Activated CD8-positive, alpha-beta memory T cell treated with anti-CD3 and anti-CD28 coated beads, Interleukin-2, amount 10 ng/mL, durations not matched to agents 7 days and 5 days (primary cell): ENCODE measurements around the gene KIF26B. TPM values are rescaled to one million over a fixed set of nuclear protein-coding genes. Genes with fewer than 3 reads are reported as not detected.

Source experiments
- ATAC-seq: fragments of 150-1000 bp; cut with Tn5 transposase; one replicate; pipeline ENCODE4 v1.10.0; 2021; ENCODE audit warnings: moderate library complexity
- CTCF ChIA-PET: fragments of 350-600 bp; sonication (Branson Sonifier 250); formaldehyde crosslinking; loops from one replicate; lab custom pipeline; 2021; ENCODE audit warnings: antibody characterized with exemption; lab: Charles Lee
- DNase-seq: peaks from one replicate; pipeline ENCODE4 v3.0.0-alpha.2; 2020
- H3K27ac Mint-ChIP-seq: one replicate; pipeline ENCODE4 v1.8.0; 2021; ENCODE audit warnings: mild to moderate bottlenecking, mixed read lengths
- H3K27me3 Mint-ChIP-seq: one replicate; pipeline ENCODE4 v1.8.0; 2021; ENCODE audit warnings: mixed read lengths
- H3K36me3 Mint-ChIP-seq: one replicate; pipeline ENCODE4 v1.8.0; 2021; ENCODE audit warnings: mild to moderate bottlenecking, mixed read lengths
- H3K4me1 Mint-ChIP-seq: one replicate; pipeline ENCODE4 v1.8.0; 2021; ENCODE audit warnings: mixed read lengths
- H3K4me3 Mint-ChIP-seq: one replicate; pipeline ENCODE4 v1.8.0; 2021; ENCODE audit warnings: mild to moderate bottlenecking, moderate library complexity, mixed read lengths
- H3K9me3 Mint-ChIP-seq: one replicate; pipeline ENCODE4 v1.8.0; 2022; ENCODE audit warnings: low read depth, mixed read lengths
- total RNA-seq, 2 experiments: library from RNA; stranded (reverse); gene quantifications; one replicate each; pipeline ENCODE4 v1.2.3, GENCODE V29; 2021

The KIF26B gene
- total RNA-seq, 2 experiments from 2014 or later = 0.28 TPM; not detected in 1

DNA sequence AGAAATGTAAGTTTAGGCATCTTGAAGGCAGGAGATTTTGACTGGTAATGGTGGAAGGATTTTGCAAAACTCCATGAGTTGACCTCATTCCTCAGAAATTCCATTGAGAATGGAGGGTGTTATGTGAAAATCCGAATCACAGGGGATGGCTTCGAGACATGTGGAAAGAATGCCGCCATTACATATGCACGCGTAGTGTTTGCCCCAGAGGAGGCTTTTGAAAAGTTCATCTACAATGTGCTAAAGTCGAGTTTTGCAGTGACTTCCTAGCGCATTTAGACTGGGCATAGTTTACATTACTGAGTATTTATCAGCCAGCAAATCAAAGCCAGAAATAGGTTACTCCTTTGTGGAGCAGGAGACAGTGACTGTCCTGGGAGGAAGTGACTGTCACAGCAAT is 307.4 kb downstream of the KIF26B start:
- DNase-seq (no peak), ATAC-seq (no peak)
- Mint-ChIP-seq H3K27me3 (no peaks in the 10 kb centered on the region), H3K27ac (no peak overlapping the region), H3K36me3 (no peaks in the 10 kb centered on the region), H3K4me3 (no peak overlapping the region), H3K4me1 (no peaks in the 10 kb centered on the region), H3K9me3 (no peaks in the 10 kb centered on the region)
- CTCF ChIA-PET = no interaction called here

DNA sequence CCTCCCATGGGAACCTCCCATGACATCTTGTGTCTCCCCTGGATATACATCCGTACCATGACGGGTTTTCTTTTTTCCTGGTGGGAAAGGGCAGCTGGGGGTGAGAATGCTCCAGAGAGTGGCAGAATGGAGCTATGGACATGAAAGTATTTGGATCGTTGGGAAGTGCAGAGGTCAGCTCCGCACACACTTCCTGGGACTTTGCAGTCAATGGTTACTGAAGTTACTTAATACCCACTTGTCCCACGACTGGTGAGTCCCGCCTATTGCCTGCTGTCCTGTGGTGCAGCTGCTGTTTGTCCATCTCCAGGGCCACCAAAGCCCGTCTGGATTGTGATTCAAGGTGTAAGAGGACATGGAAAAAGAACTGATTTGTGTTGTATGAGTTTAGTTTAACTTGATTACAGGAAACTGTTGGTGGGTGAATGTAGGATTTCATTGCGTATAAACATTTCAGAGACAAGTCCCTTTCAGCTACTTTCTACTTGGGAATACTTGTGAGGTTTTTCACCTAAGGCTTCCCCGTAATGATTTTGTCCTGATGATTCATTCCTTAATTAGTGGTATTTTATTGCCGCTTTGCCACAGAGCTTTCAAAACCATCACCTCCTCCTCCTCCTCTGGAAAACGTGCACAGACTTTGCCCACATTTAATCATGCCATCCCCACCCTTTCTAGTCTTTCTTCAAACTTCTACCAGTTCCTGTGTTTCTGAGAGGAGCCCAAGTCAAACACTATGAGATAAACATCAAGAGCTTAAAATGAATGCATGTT is 308.8 kb downstream of the KIF26B start:
- H3K27ac Mint-ChIP-seq = no peak overlapping the region
- no peaks in the 10 kb centered on the region for H3K36me3 Mint-ChIP-seq
- ATAC-seq = no peak
- H3K9me3 Mint-ChIP-seq = no peaks in the 10 kb centered on the region
- H3K4me1 Mint-ChIP-seq = no peaks in the 10 kb centered on the region
- CTCF ChIA-PET = no interaction called here
- no peak overlapping the region for H3K4me3 Mint-ChIP-seq
- no peak for DNase-seq
- H3K27me3 Mint-ChIP-seq = no peaks in the 10 kb centered on the region

- H3K36me3 Mint-ChIP-seq = no peaks in the 10 kb centered on the region
- ATAC-seq = no peak
- H3K27ac Mint-ChIP-seq = no peak overlapping the region
- DNase-seq = no peak
- no peaks in the 10 kb centered on the region for H3K9me3 Mint-ChIP-seq
- H3K4me3 Mint-ChIP-seq = no peak overlapping the region
- no peaks in the 10 kb centered on the region for H3K27me3 Mint-ChIP-seq
- CTCF ChIA-PET = no interaction called here
- no peaks in the 10 kb centered on the region for H3K4me1 Mint-ChIP-seq
These were observed 309.5 kb downstream of the KIF26B start for GRCh38 chr1:245464290-245464689.

DNA sequence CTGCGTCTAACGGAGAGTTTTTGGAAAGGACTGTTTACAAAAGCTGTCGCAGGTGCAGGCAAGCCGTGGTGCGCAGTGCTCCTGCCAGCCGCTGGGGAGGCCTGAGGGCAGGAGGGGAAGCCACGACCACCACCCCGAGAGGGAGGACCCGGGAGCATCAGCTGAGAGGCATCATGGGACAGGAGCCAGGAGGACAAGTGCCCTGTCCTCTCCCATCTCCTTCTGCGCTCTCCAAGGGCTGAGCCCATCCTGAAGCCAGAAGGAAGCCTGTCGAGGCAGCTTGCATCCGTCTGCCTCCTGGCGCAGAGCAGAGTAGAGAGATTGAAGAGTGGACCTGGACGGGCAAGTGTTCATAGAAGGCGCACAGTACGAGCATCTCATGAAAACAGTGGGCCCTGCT is 310.9 kb downstream of the KIF26B start:
- no peaks in the 10 kb centered on the region for H3K9me3 Mint-ChIP-seq

DNA sequence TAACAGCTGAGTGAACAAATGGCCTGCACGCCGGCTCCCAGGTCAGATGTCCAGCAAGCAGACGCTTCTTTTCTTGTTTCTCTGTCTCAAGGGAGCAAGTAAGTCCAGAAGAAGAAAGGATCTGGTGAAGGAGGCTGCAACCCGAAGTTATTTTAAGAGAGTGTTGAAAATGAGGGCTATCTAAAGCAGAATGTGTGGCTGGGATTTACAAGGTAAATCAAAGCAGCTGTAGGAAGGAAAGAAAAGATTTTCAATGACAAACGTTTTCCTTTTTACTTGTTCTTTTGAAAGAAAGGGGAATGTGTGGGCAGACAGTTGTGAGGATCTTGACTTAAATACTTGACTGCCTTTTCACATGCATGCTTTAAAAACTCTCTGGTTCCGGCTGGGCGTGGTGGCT is 311.5 kb downstream of the KIF26B start:
- ATAC-seq = no peak
- Mint-ChIP-seq H3K9me3 (no peaks in the 10 kb centered on the region), H3K27ac (no peak overlapping the region), H3K4me1 (no peaks in the 10 kb centered on the region), H3K4me3 (no peak overlapping the region), H3K27me3 (no peaks in the 10 kb centered on the region), H3K36me3 (no peaks in the 10 kb centered on the region)
- CTCF ChIA-PET = no interaction called here
- DNase-seq = no peak

More for the DNA sequence above, 310.9 kb downstream of the KIF26B start:
- Mint-ChIP-seq H3K4me1 (no peaks in the 10 kb centered on the region), H3K4me3 (no peak overlapping the region), H3K27ac (no peak overlapping the region), H3K36me3 (no peaks in the 10 kb centered on the region), H3K27me3 (no peaks in the 10 kb centered on the region)
- DNase-seq (no peak), ATAC-seq (no peak)
- CTCF ChIA-PET = no interaction called here

DNA sequence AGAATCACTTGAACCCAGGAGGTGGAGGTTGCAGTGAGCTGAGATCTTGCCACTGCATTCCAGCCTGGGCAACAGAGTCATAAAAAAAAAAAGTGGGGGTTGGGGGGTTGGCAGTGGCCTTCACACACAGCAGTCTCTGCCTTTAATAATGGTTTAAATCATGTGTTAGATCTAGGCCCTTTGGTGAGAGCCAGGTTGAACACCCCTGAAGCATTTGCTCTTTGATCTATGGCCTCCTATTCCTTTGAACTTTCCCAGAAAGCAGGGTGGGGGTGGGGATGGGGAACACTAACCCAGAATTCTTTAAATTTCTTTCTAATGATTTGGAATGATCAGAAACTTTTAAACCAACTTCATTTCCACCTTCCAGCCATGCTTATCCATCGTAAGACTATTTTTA is 313.0 kb downstream of the KIF26B start:
- H3K9me3 Mint-ChIP-seq = no peaks in the 10 kb centered on the region
- no peaks in the 10 kb centered on the region for H3K4me1 Mint-ChIP-seq
- DNase-seq (no peak), ATAC-seq (no peak)
- H3K27ac Mint-ChIP-seq = no peak overlapping the region
- CTCF ChIA-PET = no interaction called here
- no peaks in the 10 kb centered on the region for H3K36me3 Mint-ChIP-seq
- no peak overlapping the region for H3K4me3 Mint-ChIP-seq
- no peaks in the 10 kb centered on the region for H3K27me3 Mint-ChIP-seq

- Mint-ChIP-seq H3K4me1 (no peaks in the 10 kb centered on the region), H3K36me3 (no peaks in the 10 kb centered on the region), H3K27me3 (no peaks in the 10 kb centered on the region), H3K27ac (no peak overlapping the region), H3K4me3 (no peak overlapping the region), H3K9me3 (no peaks in the 10 kb centered on the region)
- CTCF ChIA-PET = no interaction called here
- no peak for ATAC-seq
- no peak for DNase-seq
These were observed 314.2 kb downstream of the KIF26B start for GRCh38 chr1:245469006-245469405.

- DNase-seq (no peak), ATAC-seq (no peak)
- Mint-ChIP-seq H3K27me3 (no peaks in the 10 kb centered on the region), H3K9me3 (no peaks in the 10 kb centered on the region), H3K27ac (no peak overlapping the region), H3K4me3 (no peak overlapping the region), H3K36me3 (no peaks in the 10 kb centered on the region), H3K4me1 (no peaks in the 10 kb centered on the region)
- CTCF ChIA-PET = no interaction called here
These were observed 314.9 kb downstream of the KIF26B start for GRCh38 chr1:245469734-245470133.

- Mint-ChIP-seq H3K27ac (no peak overlapping the region), H3K4me3 (no peak overlapping the region), H3K36me3 (no peaks in the 10 kb centered on the region), H3K4me1 (no peaks in the 10 kb centered on the region), H3K27me3 (no peaks in the 10 kb centered on the region), H3K9me3 (no peaks in the 10 kb centered on the region)
- CTCF ChIA-PET = no interaction called here
- DNase-seq (no peak), ATAC-seq (no peak)
These were observed 320.3 kb downstream of the KIF26B start for GRCh38 chr1:245475126-245475525.

GRCh38 chr1:245475961-245476516 is 321.3 kb downstream of the KIF26B start:
- Mint-ChIP-seq H3K9me3 (no peaks in the 10 kb centered on the region), H3K4me1 (no peaks in the 10 kb centered on the region), H3K4me3 (no peak overlapping the region), H3K27me3 (no peaks in the 10 kb centered on the region), H3K27ac (no peak overlapping the region), H3K36me3 (no peaks in the 10 kb centered on the region)
- ATAC-seq = no peak
- CTCF ChIA-PET = no interaction called here
- no peak for DNase-seq

- DNase-seq (no peak), ATAC-seq (no peak)
- no peaks in the 10 kb centered on the region for H3K27me3 Mint-ChIP-seq
- H3K4me1 Mint-ChIP-seq = no peaks in the 10 kb centered on the region
- no peak overlapping the region for H3K27ac Mint-ChIP-seq
- H3K36me3 Mint-ChIP-seq = no peaks in the 10 kb centered on the region
- H3K4me3 Mint-ChIP-seq = no peak overlapping the region
- CTCF ChIA-PET = no interaction called here
- H3K9me3 Mint-ChIP-seq = no peaks in the 10 kb centered on the region
These were observed 323.2 kb downstream of the KIF26B start for GRCh38 chr1:245477941-245478340.

DNA sequence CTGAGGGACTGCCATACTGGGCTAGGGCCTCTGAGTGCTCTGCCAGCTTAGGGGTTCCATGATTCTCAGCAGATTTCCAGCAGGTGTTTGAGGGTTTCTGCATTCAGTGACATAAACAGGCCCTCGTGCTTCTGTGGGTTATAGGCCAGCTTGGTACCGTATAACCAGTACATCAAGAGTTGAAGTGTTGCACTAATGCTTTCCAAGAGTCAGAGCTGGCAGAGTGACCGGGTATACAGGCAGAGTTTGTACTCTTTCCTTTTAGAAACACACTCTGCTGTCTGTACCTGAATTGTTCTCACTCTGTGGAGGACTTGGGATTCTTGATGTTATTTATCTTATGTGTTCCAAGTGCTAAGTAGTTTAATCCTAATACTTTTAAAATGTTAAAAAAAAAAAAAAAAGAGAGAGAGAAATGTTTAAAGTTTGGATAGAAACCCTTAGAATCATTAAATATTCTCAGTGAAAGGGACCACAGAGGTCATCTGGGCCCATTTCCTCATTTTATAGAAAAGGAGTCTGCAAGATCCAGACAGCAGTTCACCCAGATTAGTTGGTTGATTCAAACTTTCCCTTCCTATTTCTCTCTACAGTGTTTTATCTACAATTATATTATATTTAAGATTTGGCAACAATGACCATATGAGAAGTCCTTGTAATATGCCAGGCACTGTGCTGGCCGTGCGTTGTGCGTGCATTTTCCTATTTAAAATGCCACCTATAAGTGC is 325.8 kb downstream of the KIF26B start:
- no peak for ATAC-seq
- CTCF ChIA-PET = no interaction called here
- Mint-ChIP-seq H3K4me1 (no peaks in the 10 kb centered on the region), H3K27ac (no peak overlapping the region), H3K36me3 (no peaks in the 10 kb centered on the region), H3K27me3 (no peaks in the 10 kb centered on the region), H3K9me3 (no peaks in the 10 kb centered on the region), H3K4me3 (no peak overlapping the region)
- DNase-seq = no peak

DNA sequence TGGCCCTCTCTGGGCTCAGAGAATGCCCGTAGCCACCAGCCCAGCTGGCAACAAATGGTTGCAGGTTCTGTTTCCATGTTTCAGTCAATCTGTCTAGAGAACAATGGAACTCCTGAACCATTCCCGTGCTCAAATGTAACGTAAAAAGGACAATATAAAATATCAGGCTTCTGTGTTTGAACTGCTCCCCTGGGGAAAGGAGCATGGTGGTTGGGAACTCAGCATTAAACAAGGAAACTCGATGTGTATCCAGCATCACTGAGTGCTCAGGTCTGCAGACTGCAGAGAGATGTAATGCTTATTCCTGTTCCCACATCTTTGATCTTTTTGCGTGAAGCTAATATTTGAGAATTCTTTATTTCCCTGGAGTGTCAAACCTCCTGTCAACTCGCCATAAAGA is 326.5 kb downstream of the KIF26B start:
- CTCF ChIA-PET = no interaction called here

DNA sequence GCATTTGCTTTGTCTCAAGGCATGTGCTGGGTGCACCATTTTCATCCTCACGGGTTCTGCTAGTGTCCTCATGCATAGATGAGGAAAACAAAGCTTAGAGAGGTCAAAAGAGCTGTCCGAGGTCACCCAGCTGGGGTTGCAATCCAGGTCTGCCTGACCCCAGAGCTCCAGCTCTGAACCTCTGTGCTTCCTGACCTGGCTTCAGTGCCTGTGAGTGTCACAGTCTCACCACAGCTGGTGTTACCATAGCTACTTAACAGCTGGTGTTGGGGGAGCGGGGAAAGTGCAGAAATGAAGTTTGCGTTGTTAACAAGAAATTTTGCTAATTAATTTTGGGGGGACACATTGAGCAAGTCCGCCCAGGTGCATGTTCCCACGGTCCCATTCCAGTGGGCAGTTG is 328.5 kb downstream of the KIF26B start:
- no peaks in the 10 kb centered on the region for H3K4me1 Mint-ChIP-seq
- H3K36me3 Mint-ChIP-seq = no peaks in the 10 kb centered on the region
- peaks cover 3% of the 10 kb centered on the region for H3K27me3 Mint-ChIP-seq
- ATAC-seq (no peak), DNase-seq (no peak)
- H3K9me3 Mint-ChIP-seq = no peaks in the 10 kb centered on the region
- H3K4me3 Mint-ChIP-seq = no peak overlapping the region
- CTCF ChIA-PET = no interaction called here
- no peak overlapping the region for H3K27ac Mint-ChIP-seq

More for the DNA sequence above, 326.5 kb downstream of the KIF26B start:
- H3K4me1 Mint-ChIP-seq = no peaks in the 10 kb centered on the region
- no peaks in the 10 kb centered on the region for H3K27me3 Mint-ChIP-seq
- ATAC-seq = no peak
- H3K36me3 Mint-ChIP-seq = no peaks in the 10 kb centered on the region
- no peaks in the 10 kb centered on the region for H3K9me3 Mint-ChIP-seq
- no peak for DNase-seq
- no peak overlapping the region for H3K27ac Mint-ChIP-seq
- H3K4me3 Mint-ChIP-seq = no peak overlapping the region
